NOMO-1 treated with DMSO at 0.1 percent for 48 hours (cell line): Measurements from ENCODE around the gene RAET1E.

Experiments
- DNase-seq: peaks from one replicate; lab custom pipeline; 2025; ENCODE audit not compliant: unreplicated experiment; lab: John Stamatoyannopoulos, UW

Gene RAET1E

DNA sequence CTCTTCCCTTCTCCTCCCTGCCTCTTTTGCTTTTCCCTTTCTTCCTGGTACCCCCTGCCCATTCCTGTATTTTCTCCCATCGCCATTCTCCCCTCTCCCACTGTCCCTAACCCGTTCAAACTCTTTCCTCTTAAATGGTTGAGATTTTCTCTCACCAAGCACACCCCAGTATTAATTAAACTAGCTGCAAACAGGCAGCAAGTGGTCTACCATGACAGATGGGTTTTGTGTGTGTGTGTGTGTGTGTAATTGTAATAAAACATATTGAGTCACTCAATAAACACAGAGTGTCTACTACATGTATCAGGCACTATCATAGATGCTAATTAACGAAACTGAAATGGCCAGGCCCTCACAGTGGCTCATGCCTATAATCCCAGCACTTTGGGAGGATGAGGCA lies 6.7 kb downstream of the RAET1E start:
- no peak for DNase-seq

DNA sequence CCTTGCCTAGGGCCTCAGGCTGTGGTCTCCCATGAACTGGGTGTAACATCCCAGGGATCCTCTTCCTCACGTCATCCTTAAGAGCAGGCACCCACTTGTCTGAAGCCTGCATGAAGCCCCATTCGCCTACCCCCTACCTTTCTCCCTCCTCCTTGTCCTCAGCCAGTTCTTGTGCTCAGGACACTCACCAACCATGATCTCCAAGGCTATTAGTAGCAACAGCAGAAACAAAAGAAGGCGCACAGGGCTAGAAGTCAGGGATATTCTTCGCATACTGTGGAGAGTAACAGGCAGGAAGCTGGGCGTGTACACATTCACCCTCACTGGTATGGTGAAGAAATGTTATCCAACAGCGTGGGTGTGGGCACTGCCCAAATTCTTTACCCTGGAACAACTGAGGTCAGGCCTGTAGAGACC lies 7.3 kb downstream of the RAET1E start:
- DNase-seq, result no peak

DNA sequence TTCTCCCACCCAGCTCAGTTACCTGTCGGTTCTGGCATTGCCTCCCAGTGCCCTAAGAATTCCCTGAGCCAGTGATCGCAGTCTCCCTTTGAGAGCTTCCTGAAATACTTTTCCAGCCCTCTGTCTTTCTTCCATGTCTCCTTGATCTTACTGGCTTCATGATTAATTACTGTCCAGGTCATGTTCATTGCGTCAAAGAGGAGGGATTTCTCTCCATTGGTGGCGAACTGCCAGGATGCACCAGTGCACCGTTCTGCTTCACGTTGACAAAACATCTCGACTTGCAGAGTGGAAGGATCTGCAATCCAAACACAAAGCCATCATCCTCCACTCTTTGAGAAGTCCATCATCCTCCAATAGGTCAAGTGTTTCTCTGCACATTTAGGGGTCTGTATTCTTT lies 8.6 kb downstream of the RAET1E start:
- DNase-seq, result no peak

DNA sequence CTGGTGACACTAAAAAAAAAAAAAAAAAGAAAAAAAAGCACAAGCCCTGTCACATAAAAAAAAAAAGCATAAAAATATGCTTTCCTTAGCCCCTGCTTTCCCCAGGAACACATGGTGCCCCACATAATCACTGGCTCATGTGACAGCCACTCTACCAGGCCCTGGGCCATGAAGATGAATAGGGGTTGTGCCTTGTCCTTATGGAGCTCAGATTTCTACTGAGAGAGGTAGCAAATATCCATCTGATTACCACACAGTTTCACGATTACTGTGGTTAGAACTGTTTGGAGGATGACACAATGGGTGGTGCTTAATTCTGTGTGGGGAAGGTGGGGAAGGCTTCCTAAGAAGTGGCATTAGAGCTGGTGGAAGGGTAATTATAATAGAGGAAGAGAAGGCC lies 9.3 kb downstream of the RAET1E start:
- DNase-seq, result peak; percentile 81

DNA sequence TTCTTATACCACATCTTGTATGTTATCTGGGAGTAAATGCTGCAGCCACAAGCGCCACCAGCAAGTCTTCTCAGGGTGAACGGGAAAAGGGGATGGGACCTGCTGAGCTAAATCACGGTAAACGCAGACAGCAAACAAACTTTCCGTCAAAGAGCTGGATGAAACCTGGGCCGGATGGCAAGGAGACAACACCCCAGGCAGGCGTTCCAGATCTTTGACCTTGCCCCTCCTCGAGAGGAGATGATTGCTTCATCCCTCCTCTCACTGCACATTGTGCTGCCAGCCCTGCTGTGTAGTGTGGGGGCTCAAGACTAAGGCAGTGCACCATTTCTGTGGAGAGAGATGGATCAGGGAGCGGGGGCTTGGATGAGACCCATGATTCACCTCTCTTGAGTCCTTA lies 9.8 kb downstream of the RAET1E start:
- DNase-seq, result no peak

DNA sequence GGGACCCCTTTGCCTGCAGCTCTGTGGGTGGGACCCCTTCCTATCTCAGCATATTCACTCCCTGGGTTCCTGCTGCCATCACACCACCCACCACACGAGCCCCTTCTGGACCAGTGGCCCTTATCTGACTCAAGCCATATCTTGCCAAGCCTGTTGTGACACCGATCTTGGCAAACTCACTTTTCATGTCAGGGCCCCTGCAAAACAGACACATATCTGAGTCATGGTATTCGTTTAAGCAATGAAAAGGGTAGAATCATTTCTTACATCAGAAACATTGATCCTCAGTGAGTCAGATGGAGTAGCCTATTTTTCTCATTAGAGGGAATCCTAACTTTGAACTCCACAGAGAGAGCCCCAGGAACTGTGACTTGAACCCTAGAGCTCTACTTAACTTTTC lies 10.6 kb downstream of the RAET1E start:
- no peak for DNase-seq

DNA sequence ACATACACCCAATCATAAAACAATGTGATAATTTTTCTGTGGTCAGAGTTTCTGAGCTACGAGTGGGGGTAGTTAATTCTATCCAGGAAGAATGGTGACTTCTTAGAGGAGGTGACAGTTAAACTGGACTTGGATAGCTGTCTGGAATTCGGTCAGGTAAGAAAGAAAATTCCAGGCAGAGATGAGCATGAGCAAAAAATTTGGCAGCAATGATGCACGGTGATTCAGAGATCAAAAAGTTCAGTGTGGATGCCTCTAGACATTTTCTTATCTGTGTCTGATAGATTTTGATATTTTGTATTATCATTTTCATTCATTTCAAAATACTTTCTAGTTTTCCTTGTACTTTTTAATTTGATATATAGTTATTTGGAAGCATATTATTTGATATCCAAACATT lies 12.0 kb downstream of the RAET1E start:
- no peak for DNase-seq

DNA sequence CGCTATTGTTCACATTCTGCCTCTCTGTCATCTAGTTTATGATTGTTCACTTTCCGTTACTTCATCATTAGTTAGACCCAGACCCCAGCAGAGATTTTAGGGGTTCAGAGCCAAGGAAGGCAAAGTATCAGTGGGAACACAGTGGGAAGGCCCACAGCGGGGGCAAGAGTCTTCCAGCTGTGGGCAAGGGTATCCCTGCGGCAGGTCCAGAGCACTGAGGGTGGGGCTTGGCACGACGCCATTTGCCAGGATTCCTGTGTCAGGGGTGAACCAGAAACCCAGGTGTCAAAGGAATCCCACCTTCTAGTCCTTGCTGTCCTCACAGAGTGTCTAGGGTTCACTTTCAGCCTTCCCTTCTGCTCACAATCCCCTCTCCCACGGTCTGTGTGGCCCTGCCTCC lies 13.3 kb downstream of the RAET1E start:
- no peak for DNase-seq

DNA sequence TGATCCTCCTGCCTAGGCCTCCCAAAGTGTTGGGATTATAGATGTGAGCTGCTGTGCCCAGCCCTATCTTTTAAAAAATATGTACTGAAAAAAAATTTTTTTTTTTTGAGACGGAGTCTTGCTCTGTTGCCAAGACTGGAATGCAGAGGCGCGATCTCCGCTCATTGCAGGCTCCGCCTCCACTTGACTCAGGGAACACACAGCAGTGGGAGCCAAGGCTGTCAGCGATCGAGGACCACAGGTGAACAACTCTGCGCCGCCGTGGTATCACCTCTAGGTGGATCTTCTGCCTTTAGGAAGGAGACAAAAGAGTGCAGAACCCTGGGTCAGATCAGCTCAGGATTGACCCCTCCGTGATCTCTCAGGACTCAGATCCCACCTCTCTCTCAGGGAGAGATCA lies 13.7 kb downstream of the RAET1E start:
- DNase-seq, result no peak

DNA sequence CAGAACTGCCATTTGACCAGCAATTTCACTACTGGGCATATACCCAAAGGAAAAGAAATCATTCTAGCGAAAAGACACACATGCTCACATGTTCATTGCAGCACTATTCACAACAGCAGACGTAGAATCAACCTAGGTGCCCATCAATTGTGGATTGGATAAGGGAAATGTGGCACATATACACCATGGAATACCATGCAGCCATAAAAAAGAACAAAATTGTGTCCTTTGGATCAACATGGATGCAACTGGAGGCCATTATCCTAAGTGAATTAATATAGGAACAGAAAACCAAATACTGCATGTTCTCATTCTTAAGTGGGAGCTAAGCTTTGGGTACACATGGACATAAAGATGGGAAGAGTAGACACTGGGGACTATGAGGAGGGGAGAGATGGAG lies 16.1 kb downstream of the RAET1E start:
- DNase-seq, result no peak

DNA sequence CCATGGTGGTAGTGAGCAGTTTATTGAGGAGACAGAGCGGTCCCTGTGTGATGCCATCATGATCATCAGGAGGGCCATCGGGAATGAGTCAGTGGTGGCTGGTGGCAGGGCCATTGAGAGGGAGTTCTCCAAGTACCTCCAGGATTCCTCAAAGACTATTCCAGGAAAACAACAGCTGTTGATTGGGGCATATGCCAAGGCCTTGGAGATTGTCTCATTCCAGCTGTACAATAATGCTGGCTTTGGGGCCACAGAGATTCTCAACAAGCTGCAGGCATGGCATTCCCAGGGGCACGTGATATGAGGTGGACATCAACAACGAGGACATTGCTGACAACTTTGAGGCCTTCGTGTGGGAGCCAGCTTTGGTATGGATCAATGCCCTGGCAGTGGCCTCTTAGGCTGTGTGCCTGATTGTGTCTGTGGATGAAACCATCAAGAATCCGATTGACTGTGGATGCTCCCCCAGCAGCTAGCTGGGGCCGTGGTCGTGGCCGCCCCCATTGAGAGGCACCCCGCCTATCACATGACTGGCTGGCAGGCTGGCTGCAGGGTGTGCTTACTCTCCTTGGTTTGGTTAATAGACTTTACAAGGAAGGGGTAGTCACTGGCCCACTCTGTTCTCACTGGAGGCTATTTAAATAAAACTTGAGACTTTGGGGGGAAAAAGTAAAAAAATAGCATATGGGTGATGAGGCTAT lies 16.7 kb downstream of the RAET1E start:
- DNase-seq, result no peak

DNA sequence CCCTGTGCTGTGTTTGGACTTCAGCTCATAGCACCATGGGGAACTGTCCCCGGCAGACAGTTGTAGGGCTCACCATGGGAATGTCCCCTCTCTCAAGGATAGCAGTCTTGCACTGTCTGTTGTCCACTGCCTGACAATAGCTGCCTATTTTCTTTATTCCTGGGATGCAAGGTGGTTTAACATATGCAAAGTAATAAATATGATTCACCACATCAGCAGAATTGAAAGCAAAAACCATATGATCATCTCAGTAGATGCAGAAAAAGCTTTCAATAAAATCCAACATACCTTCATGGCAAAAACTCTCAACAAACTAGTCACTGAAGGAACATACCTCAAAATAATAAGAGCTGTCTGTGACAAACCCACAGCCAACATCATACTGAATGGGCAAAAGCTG lies 20.3 kb downstream of the RAET1E start:
- DNase-seq, result no peak

DNA sequence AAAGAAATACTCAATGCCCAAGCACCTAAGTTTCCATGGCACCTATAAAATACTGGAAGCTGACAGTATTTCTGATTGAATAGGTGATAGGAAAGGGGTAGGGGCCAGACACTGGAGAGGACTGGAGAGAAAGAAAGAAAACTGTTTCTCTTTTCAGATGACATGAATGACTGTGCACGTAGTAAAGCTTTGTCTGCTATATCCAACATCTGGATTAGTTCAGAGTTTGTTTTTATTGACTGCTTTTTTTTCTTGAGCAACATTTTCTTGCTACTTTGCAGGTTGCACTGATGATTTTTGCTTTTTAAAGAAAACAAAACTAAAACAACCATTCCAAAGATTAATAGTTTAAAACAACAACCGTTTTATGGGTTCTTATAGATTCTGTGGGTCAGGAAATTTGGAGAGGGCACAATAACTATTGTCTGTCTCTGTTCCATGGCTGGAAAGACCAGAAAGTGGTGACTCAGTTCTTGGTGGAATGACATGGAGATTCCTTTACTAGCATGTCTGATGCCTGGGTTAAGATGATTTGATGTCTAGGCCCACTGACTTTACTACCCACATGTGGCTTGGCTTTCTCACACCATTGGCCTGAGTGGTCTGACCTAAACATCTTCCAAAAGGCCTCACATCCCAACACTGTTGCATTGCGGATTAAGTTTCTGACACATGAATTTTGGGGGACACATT lies 21.5 kb downstream of the RAET1E start:
- no peak for DNase-seq

DNA sequence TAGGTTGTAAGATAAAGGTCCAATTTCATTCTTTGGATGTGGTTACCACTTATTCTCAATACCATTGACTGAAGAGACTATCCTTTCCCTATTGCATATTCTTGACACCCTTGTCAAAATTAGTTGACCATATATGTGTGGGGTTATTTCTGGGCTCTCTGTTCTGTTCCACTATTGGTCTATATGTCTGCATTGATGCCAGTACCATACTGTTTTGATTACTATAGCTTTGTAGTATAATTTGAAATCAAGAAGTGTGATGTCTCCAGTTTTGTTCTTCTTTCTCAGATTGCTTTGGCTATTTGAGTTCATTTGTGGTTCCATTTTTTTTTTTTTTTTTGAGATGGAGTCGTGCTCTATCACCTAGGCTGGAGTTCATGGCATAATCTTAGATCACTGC lies 25.7 kb downstream of the RAET1E start:
- DNase-seq, result no peak

DNA sequence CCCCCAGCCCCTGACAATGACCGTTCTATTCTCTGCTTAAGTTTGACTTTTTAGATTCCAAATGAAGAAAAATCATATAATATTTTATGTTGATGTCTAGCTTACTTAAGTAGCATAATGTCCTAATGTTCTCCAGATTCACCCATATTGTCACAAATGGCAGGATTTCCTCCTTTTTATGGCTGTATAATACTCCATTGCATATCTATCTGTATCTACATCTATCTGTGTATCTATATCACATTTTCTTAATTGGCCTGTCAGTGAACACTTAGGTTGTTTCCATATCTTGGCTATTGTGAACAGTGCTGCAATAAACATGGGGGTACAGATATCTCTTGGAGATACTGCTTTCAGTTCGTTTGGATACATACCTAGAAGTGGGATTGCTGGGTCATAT lies 26.7 kb downstream of the RAET1E start:
- DNase-seq, result no peak

DNA sequence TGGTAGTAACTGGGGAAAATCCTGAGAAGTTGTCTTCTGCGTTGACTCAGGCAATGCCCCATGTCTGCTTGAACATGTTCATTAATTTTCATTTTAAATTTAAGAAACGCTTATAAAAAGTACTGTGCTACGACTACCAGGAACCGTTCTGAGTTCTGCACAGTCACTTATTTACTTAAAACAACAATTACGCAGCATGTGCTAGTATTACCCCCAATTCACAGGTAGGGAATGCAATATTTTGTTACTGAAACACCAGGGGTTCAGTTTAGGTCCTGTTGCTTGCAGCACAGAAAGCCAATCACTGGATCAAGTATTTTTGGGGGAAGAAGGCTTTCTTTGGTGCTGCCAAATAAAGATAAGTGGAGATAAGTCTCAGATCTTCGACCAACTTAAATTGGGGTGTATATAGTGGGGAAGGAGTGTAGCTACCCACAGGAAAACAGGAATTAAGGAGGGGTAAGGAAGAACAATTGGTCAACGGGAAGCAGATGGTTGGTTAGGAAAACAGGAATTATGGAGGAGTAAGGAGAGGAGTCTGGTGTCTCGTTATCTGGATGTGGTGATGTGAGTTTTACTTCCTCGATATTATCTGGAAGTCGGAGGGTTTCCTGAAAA lies 28.5 kb downstream of the RAET1E start:
- no peak for DNase-seq

DNA sequence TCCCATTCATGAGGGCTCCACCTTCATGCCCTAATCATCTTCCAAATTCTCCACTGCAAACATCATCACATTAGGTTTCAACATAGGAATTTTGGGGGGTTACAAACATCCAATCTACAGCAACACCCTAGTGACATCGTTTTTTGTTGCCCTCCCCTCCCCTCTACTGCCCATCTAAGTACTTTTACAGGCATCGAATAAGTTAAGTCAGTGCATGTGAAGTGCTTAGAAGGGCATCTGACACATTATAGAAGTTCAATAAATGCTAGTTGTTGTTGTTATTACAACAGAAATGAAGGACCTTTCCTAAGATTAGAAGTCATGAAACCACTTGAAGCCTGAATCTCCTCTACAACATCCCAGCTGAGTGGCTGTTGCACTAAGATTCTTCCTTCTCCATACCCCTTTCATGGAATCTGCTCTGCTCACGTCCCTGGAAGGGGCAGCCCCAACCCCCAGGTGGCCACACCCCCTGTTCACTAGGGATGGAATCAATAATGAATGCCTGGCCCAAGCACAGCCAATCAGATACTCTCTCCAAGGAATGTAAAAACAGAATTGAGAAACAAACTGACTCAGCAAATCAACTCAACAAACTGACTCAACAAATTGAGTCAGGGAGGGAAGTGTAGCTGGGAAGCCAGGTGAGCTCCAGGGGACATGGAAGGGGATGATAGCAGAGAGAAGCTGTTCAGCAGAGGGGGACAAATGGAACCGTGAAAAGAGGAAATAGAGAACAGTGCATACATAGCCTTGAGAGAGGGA lies 29.9 kb downstream of the RAET1E start:
- peak; percentile 4 for DNase-seq

DNA sequence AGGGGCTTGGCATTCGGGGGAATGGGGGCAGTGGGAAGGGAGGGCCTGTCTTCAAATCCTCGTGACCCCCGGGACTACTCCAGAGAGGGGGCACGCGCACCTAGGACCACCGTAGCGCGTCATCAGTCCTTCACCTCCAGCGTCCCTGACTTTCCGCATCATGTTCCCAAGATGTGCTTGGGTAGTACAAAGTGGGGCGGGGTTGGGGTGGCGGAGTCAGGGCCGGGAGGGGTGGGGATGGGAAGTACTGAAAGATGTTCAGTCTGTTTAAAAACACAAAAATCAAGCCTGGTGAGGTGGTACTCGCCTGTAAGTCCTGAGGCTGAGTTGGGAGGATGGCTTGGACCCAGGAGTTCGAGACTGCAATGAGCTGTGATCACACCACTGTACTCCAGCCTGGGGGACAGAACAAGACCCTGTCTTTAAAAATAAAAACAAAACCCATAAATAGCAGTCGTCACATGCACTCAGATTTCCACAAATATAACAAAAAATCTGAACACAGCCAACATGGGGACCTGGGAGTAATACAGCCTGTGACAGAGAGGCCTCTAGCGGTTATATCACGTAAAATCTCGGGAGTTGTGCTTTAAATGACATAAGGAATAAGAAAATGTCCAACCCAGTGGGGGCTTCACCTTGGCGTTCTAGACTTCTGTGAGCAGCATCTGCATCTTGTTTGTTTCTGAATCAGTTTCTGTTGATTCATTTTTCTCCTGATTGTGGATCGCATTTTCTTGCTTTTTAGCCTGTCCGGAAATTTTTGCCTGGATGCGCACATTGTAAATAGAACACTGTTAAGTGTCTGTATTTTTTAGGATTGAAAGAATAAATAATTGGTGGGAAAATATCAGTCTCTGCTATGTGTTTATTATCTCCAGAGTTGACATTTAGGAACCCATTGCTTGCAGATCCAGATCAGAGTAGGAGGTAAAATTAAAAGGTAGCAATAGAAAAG lies 33.1 kb downstream of the RAET1E start:
- peak; percentile 69 for DNase-seq

DNA sequence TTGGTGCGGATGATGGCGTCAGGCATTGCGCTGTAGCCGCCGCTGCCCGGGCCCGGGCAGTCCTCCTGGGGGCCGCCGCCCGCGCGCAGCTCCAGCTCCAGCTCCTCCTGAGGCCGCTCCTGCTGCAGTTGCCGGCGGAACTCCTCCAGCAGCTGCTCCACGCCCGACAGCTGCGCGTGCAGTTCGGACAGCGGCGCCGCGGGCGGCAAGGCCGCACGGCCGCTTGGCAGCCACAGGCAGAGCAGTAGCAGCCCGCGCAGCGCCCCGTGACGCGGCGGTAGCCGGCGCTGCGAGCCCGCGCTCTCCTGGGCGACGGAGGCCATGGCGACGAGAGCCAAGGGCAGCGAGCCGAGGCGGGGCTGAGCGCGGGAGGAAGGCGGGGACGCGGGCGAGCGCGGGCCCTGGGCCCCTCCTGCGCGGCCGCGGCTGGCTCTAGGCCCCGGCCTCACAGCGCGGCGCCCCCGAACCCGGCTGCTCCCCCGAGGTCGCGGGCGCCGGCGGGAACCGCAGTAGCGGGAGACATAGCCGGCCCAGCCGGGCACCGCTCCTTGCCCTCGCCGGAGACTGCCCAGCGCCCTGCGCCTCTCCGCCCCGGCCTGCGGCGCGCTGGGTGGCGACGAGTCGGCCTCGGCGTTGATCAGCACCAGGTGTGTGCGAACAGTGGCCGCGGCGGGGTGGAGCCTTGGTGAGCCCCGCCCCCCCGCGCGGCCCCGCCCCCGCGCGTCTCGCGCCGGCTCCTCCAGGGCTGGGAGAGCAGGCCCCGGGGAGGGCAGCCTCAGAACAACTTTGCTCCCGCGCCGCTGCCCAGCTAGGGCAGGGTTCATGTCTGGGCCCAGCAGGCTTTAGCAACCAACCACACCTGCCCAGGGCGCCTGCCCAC lies 34.0 kb downstream of the RAET1E start, which contains the start of gene LRP11:
Gene LRP11, minus strand, starts transcription at position 662 of the 880 bp plus-strand sequence. Its CDS starts 339 bp downstream, at position 323.
- DNase-seq, result peak; percentile 59
